H1 (cell line): Measurements from ENCODE around the gene DDX11. TPM values are rescaled to one million over a fixed set of nuclear protein-coding genes. Genes with fewer than 3 reads are reported as not detected.
"Not testable (repeated sequence)": the region's sequence is repeated elsewhere in the genome, so short reads cannot be mapped to it uniquely, and the experiment has no call there.

Experiments used
- CTCF ChIA-PET: fragments of 300-600 bp; sonication (Branson Sonifier 250); formaldehyde crosslinking; loops from one replicate; lab custom pipeline; 2021; ENCODE audit not compliant: partially characterized antibody; lab: Charles Lee
- POLR2A ChIA-PET: fragments of 300-600 bp; sonication (Branson Sonifier 250); formaldehyde crosslinking; loops from one replicate; lab custom pipeline; 2021; ENCODE audit warnings: inconsistent platforms; ENCODE audit not compliant: partially characterized antibody; lab: Charles Lee
- DNase-seq, 2 experiments: peaks; one replicate each; pipeline versions ENCODE4 v3.0.0 to v3.0.0-alpha.2; 2010 to 2022; ENCODE audit warnings: low spot score in 2 of 2, low read depth in 1 of 2, mixed read lengths in 1 of 2
- FAIRE-seq: peaks from 2 replicates; lab custom pipeline; 2011; peaks lifted over from hg19 to GRCh38; lab: Jason Lieb, UNC
- H2AFZ ChIP-seq: 2 replicates; pipeline ENCODE4 v1.8.1; 2012; ENCODE audit warnings: low read length, inconsistent platforms
- H2AK5ac ChIP-seq: 2 replicates; pipeline ENCODE4 v1.6.1; 2013; ENCODE audit warnings: low read depth, low read length
- H2BK120ac ChIP-seq: replicated peaks from 2 replicates; pipeline ENCODE3; 2013; ENCODE audit warnings: low read depth, low read length, inconsistent platforms
- H2BK12ac ChIP-seq: 2 replicates; pipeline ENCODE4 v1.6.1; 2013; ENCODE audit warnings: low read depth, low read length
- H2BK15ac ChIP-seq: 2 replicates; pipeline ENCODE4 v1.6.1; 2013; ENCODE audit warnings: low read length
- H2BK20ac ChIP-seq: 2 replicates; pipeline ENCODE4 v1.6.1; 2013; ENCODE audit warnings: low read length
- H2BK5ac ChIP-seq: 2 replicates; pipeline ENCODE4 v1.6.1; 2013; ENCODE audit warnings: low read depth, low read length
- H3K14ac ChIP-seq: 2 replicates; pipeline ENCODE4 v1.6.1; 2013; ENCODE audit warnings: inconsistent platforms; ENCODE audit not compliant: insufficient read length
- H3K18ac ChIP-seq: 2 replicates; pipeline ENCODE4 v1.6.1; 2013; ENCODE audit warnings: low read length; ENCODE audit errors: extremely low read depth
- H3K23ac ChIP-seq: 2 replicates; pipeline ENCODE4 v1.6.1; 2013; ENCODE audit warnings: inconsistent platforms; ENCODE audit not compliant: insufficient read length
- H3K23me2 ChIP-seq: 2 replicates; pipeline ENCODE4 v1.6.1; 2013; ENCODE audit warnings: low read depth, low read length
- H3K27ac ChIP-seq: 2 replicates; pipeline ENCODE4 v1.6.1; 2011; ENCODE audit warnings: low read depth, low read length, inconsistent platforms
- H3K27me3 ChIP-seq, 4 experiments: replicated peaks in 1 of 4; 1 replicate in 1 of 4; 2 replicates in 3 of 4; pipeline versions ENCODE4 v1.6.1 to v1.8.1; 2011 to 2013; ENCODE audit warnings: low read length in 3 of 4, mild to moderate bottlenecking in 3 of 4, inconsistent platforms in 2 of 4, mixed read lengths in 2 of 4, moderate library complexity in 1 of 4; ENCODE audit not compliant: control insufficient read depth in 3 of 4, insufficient read depth in 3 of 4; ENCODE audit errors: extremely low read depth in 1 of 4
- H3K36me3 ChIP-seq, 4 experiments: 2 replicates each; pipeline versions ENCODE4 v1.6.1 to v1.8.1; 2011 to 2013; ENCODE audit warnings: mild to moderate bottlenecking in 4 of 4, low read length in 3 of 4, moderate library complexity in 2 of 4, control low read depth in 1 of 4, inconsistent platforms in 1 of 4; ENCODE audit not compliant: insufficient read depth in 4 of 4, control insufficient read depth in 2 of 4
- H3K4ac ChIP-seq: replicated peaks from 2 replicates; pipeline ENCODE3; 2013; ENCODE audit warnings: low read length, low read depth, mixed read lengths, inconsistent platforms; ENCODE audit not compliant: insufficient read length
- H3K4me1 ChIP-seq, 4 experiments: replicated peaks in 1 of 4; 1 replicate in 1 of 4; 2 replicates in 3 of 4; pipeline versions ENCODE4 v1.6.1 to v1.8.1; 2011 to 2013; ENCODE audit warnings: low read length in 3 of 4, inconsistent platforms in 2 of 4, mixed read lengths in 1 of 4; ENCODE audit not compliant: insufficient read depth in 4 of 4, control insufficient read depth in 3 of 4
- H3K4me2 ChIP-seq, 2 experiments: 2 replicates each; pipeline versions ENCODE4 v1.6.1 to v1.8.1; 2011 to 2013; ENCODE audit warnings: low read depth in 2 of 2, low read length in 2 of 2, control low read depth in 1 of 2, inconsistent platforms in 1 of 2, mild to moderate bottlenecking in 1 of 2; ENCODE audit not compliant: insufficient read depth in 1 of 2
- H3K4me3 ChIP-seq, 4 experiments: fragments of 200-600, 300-600 bp in 1 of 4; sonication (generic), shearing (Covaris generic), sonication (Bioruptor Twin) in 1 of 4; 2 replicates each; pipeline versions ENCODE4 v1.5.1 to v1.8.1; 2011 to 2016; ENCODE audit warnings: low read length in 4 of 4, low read depth in 3 of 4, control low read depth in 2 of 4, inconsistent platforms in 2 of 4, mild to moderate bottlenecking in 2 of 4, mixed read lengths in 1 of 4, moderate library complexity in 1 of 4; ENCODE audit not compliant: insufficient read depth in 2 of 4; ENCODE audit errors: extremely low read depth in 1 of 4
- H3K56ac ChIP-seq: replicated peaks from 2 replicates; pipeline ENCODE3; 2013; ENCODE audit warnings: low read depth, mild to moderate bottlenecking, mixed read lengths, low read length, inconsistent platforms; ENCODE audit not compliant: insufficient read length
- H3K79me1 ChIP-seq: 2 replicates; pipeline ENCODE4 v1.6.1; 2013; ENCODE audit warnings: low read depth, low read length, control low read depth
- H3K79me2 ChIP-seq, 2 experiments: 2 replicates each; pipeline versions ENCODE4 v1.6.1 to v1.8.1; 2012 to 2013; ENCODE audit warnings: low read length in 2 of 2, mild to moderate bottlenecking in 2 of 2, inconsistent platforms in 1 of 2; ENCODE audit not compliant: insufficient read depth in 2 of 2, control insufficient read depth in 1 of 2
- H3K9ac ChIP-seq, 4 experiments: replicated peaks in 1 of 4; 1 replicate in 1 of 4; 2 replicates in 3 of 4; pipeline versions ENCODE4 v1.6.1 to v1.8.1; 2011 to 2013; ENCODE audit warnings: low read depth in 3 of 4, low read length in 3 of 4, control low read depth in 2 of 4, mild to moderate bottlenecking in 2 of 4, moderate library complexity in 2 of 4, inconsistent platforms in 1 of 4; ENCODE audit errors: extremely low read depth in 1 of 4
- H3K9me3 ChIP-seq, 2 experiments: 2 replicates each; pipeline versions ENCODE4 v1.6.1 to v1.8.1; 2012 to 2013; ENCODE audit warnings: mild to moderate bottlenecking in 2 of 2, moderate library complexity in 2 of 2, control low read depth in 1 of 2, inconsistent platforms in 1 of 2, low read depth in 1 of 2, low read length in 1 of 2, mixed read lengths in 1 of 2; ENCODE audit not compliant: insufficient read depth in 2 of 2
- H4K20me1 ChIP-seq, 2 experiments: replicated peaks in 1 of 2; 2 replicates each; pipeline versions ENCODE3 to v1.8.1; 2011 to 2013; ENCODE audit warnings: inconsistent platforms in 2 of 2, low read length in 2 of 2, mild to moderate bottlenecking in 1 of 2; ENCODE audit not compliant: insufficient read depth in 2 of 2, control insufficient read depth in 1 of 2
- H4K5ac ChIP-seq: 2 replicates; pipeline ENCODE4 v1.6.1; 2013; ENCODE audit warnings: low read length, low read depth, mixed read lengths, inconsistent platforms; ENCODE audit not compliant: insufficient read length
- H4K8ac ChIP-seq: 2 replicates; pipeline ENCODE4 v1.8.0; 2013; ENCODE audit warnings: mild to moderate bottlenecking, moderate library complexity, low read length, inconsistent platforms; ENCODE audit not compliant: insufficient read depth; ENCODE audit errors: extremely low read depth
- H4K91ac ChIP-seq: replicated peaks from 2 replicates; pipeline ENCODE3; 2013; ENCODE audit warnings: low read length, mixed read lengths, inconsistent platforms; ENCODE audit not compliant: insufficient read length
- WGBS, 2 experiments: shearing (Covaris generic) in 1 of 2; methylation state at CpG; one replicate each; pipeline versions ENCODE4 v1.1.6 to v1.1.7; 2013 to 2015; ENCODE audit warnings: low lambda C conversion rate in 2 of 2, mixed read lengths in 2 of 2, inconsistent platforms in 1 of 2, low coverage in 1 of 2, missing lambda C conversion rate in 1 of 2; ENCODE audit not compliant: insufficient replicate concordance in 2 of 2, insufficient coverage in 1 of 2, insufficient read length in 1 of 2; ENCODE audit errors: extremely low coverage in 1 of 2, missing lambda C conversion rate in 1 of 2; 5-methylcytosine and 5-hydroxymethylcytosine counted together
- polyA plus RNA-seq, 7 experiments: library from polyadenylated mRNA; depleted of rRNA in 3 of 7; stranded (reverse) in 5 of 7; unstranded in 2 of 7; fragments of >200 nt in 5 of 7; fragments of 200-250 nt in 2 of 7; gene quantifications; 1 replicate in 5 of 7; 2 replicates in 1 of 7; 4 replicates in 1 of 7; pipeline versions ENCODE4 v1.2.1 to v1.2.3, GENCODE V29; 2011 to 2013; ENCODE audit warnings: missing spikeins in 2 of 7, mixed read lengths in 2 of 7
- total RNA-seq: library from RNA; stranded (reverse); fragmentation: NEBNext Ultra II Directional; extraction: Animal tissue kit (Norgen Biotek cat#: 25700); gene quantifications from 2 replicates; pipeline ENCODE4 v1.2.1, GENCODE V29; 2021

The DDX11 gene
- total and polyA plus RNA-seq, 2 of the 8 experiments (the other 6 are each of a cell fraction or from before 2014, with no cell fraction given), result 61.6 to 141 TPM

GRCh38 chr12:31076150-31076549, 2.5 kb downstream of the DDX11 start:
- WGBS, 2 experiments, result 88% methylated on average over 11 of the region's 11 CpGs; no CpG with 5 or more reads in 1 of the 2 experiments
- peaks cover 0 to 36% of the 10 kb centered on the region in 2 experiments; a peak in 3 of 4 replicates for H3K79me2 ChIP-seq

GRCh38 chr12:31077095-31077494, 3.4 kb downstream of the DDX11 start:
- H3K56ac ChIP-seq, H2BK5ac ChIP-seq, H3K79me1 ChIP-seq, H3K9me3 ChIP-seq, H3K23me2 ChIP-seq, H3K14ac ChIP-seq, H3K18ac ChIP-seq, H3K27me3 ChIP-seq, H3K36me3 ChIP-seq, H4K91ac ChIP-seq, H3K27ac ChIP-seq, CTCF ChIA-PET, FAIRE-seq, H3K23ac ChIP-seq, H2AK5ac ChIP-seq, H2AFZ ChIP-seq, H3K4me3 ChIP-seq, H3K4me1 ChIP-seq, H2BK20ac ChIP-seq, H2BK15ac ChIP-seq, H4K8ac ChIP-seq, H4K5ac ChIP-seq, H2BK12ac ChIP-seq, H2BK120ac ChIP-seq, POLR2A ChIA-PET, H4K20me1 ChIP-seq, DNase-seq, H3K4ac ChIP-seq, H3K4me2 ChIP-seq, H3K9ac ChIP-seq: not testable (repeated sequence)
- H3K79me2 ChIP-seq, result peaks cover 0 to 38% of the 10 kb centered on the region in 2 experiments; a peak in 3 of 4 replicates
- WGBS, 2 experiments, result 96% methylated on average over 3 of the region's 4 CpGs; no CpG with 5 or more reads in 1 of the 2 experiments

More at GRCh38 chr12:31076150-31076549, 2.5 kb downstream of the DDX11 start:
- H3K56ac ChIP-seq, H3K79me1 ChIP-seq, H2BK120ac ChIP-seq, H3K4me3 ChIP-seq, H3K9me3 ChIP-seq, H3K9ac ChIP-seq, H4K20me1 ChIP-seq, H2BK12ac ChIP-seq, H2AK5ac ChIP-seq, H3K23me2 ChIP-seq, H3K4me1 ChIP-seq, POLR2A ChIA-PET, H3K14ac ChIP-seq, H3K27ac ChIP-seq, H4K5ac ChIP-seq, H3K27me3 ChIP-seq, H2BK15ac ChIP-seq, H3K4ac ChIP-seq, H4K91ac ChIP-seq, H4K8ac ChIP-seq, H3K36me3 ChIP-seq, CTCF ChIA-PET, H2BK20ac ChIP-seq, FAIRE-seq, DNase-seq, H2AFZ ChIP-seq, H2BK5ac ChIP-seq, H3K23ac ChIP-seq, H3K18ac ChIP-seq: not testable (repeated sequence)
- peak overlapping the region; percentile 21 to 24; a peak in 1 of 4 replicates for H3K4me2 ChIP-seq
